RWPE1 (cell line): ENCODE results near the gene HIVEP3.

Experiments used
- CTCF ChIA-PET: fragments of 350-600 bp; sonication (Branson Sonifier 250); formaldehyde crosslinking; extraction: SDS; loops from one replicate; lab custom pipeline; 2021; lab: Yijun Ruan, JAX
- POLR2A ChIA-PET: fragments of 400-600 bp; formaldehyde crosslinking; extraction: SDS; loops from one replicate; lab custom pipeline; 2020; ENCODE audit warnings: antibody characterized with exemption; ENCODE audit not compliant: low non-redundant PET; lab: Yijun Ruan, JAX
- DNase-seq: peaks from one replicate; pipeline ENCODE4 v3.0.0; 2012; ENCODE audit warnings: low spot score
- H3K27ac ChIP-seq: fragments of 450-650 bp; 2 replicates; pipeline ENCODE4 v1.5.1; 2017
- TF ChIP-seq, protein P1 (sequence below): fragments of 450-650 bp; conservative IDR thresholded peaks from 2 replicates; pipeline ENCODE4 v1.5.1; 2017; ENCODE audit warnings: low read depth, mild to moderate bottlenecking

HIVEP3 gene

DNA sequence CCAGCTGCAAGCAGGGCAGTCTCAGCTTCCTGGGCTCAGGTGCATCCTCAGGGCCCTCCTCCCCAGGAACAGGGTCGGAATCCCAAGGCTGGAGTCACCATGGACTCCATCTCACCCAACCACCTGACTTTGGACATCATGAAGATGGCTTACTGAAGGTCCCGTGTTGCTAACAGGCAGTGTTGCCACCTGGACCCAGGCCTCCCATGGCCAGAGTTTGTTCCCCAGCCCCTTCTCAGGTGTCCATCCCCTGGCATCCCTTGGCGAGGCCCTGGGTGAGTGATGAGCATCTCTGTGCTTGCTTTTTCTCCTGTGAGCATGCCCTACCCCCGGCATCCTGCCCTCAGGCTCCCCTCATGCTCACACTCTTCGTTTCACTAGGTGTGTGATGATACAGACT is 332.5 kb downstream of the HIVEP3 start:
- POLR2A ChIA-PET: no interaction called here
- TF ChIP-seq, protein P1, sequence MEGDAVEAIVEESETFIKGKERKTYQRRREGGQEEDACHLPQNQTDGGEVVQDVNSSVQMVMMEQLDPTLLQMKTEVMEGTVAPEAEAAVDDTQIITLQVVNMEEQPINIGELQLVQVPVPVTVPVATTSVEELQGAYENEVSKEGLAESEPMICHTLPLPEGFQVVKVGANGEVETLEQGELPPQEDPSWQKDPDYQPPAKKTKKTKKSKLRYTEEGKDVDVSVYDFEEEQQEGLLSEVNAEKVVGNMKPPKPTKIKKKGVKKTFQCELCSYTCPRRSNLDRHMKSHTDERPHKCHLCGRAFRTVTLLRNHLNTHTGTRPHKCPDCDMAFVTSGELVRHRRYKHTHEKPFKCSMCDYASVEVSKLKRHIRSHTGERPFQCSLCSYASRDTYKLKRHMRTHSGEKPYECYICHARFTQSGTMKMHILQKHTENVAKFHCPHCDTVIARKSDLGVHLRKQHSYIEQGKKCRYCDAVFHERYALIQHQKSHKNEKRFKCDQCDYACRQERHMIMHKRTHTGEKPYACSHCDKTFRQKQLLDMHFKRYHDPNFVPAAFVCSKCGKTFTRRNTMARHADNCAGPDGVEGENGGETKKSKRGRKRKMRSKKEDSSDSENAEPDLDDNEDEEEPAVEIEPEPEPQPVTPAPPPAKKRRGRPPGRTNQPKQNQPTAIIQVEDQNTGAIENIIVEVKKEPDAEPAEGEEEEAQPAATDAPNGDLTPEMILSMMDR: no peak
- no peak overlapping the region for H3K27ac ChIP-seq
- DNase-seq: no peak
- CTCF ChIA-PET: no interaction called here

- ChIA-PET CTCF (interaction anchor here (0.7 kb wide), 1 partner anchor 10 kb away, joined by 3 read pairs; no protein-coding TSS in a partner anchor), POLR2A (no interaction called here)
- no peak overlapping the region for H3K27ac ChIP-seq
- DNase-seq: no peak
- TF ChIP-seq, protein P1: no peak
These were observed 334.8 kb downstream of the HIVEP3 start for GRCh38 chr1:41583658-41584547.

DNA sequence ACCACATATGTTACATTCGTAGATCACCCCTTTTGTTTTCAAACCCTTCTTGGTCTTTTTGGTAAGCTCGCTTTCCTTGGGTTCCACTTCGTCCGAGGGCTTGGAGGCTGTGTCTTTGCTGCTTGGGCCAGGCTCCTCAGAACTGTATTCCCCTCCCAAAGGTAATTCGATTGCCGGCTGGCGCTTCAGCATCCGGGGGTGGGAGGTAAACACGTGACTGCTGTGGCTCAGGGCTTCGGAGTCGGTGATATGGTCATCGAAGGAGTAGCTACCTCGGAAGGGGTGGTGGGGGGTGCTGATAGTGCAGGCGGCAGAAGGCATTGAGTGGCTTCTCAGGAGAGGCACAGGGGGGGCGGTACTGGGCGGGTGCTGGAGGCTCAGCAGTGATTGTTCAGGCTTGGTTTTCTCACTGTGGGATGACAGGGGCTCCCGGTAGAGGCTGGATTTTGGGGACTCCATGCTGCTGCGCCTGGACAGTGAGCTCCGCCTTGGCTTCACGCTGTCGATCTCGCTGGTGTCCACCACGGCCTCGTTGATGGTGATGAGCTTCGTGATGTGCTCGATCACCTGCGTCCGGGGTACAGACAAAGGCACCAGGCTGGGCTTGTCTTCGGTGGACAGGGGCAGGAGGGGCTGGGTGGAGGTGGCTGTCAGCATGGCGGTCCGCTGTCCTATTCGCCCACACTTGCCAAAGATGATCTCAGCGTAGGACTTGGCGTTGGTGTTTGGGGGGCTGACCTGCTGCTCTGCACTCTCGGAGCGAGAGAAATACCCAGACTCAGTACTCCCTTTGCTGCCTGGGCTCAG is 335.7 kb downstream of the HIVEP3 start:
- TF ChIP-seq, protein P1: no peak
- DNase-seq: no peak
- POLR2A ChIA-PET: no interaction called here
- no peak overlapping the region for H3K27ac ChIP-seq
- CTCF ChIA-PET: interaction anchor here (0.7 kb wide), 1 partner anchor 9 kb away, joined by 3 read pairs; no protein-coding TSS in a partner anchor

DNA sequence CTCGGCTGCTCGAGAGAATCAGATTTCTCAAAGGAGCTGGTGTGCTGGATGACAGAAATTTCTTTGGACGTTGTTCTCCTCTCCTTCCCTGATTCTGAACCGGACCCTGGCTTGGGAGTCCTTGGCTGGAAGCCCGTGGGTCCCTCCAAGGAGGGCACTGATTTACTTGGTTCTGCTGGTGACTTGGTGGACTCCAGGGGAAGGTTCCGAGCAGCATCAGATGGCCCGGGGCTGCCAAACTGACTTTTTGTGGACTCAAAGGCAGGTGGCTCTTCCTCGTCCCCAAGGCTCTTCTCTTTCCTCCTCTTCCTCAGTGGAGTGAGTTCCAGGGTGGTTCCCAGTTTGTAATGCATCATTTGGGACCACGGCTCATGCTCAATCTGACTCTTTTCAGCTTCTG is 336.4 kb downstream of the HIVEP3 start:
- TF ChIP-seq, protein P1: no peak
- POLR2A ChIA-PET: no interaction called here
- CTCF ChIA-PET: no interaction called here
- no peak for DNase-seq
- no peak overlapping the region for H3K27ac ChIP-seq

DNA sequence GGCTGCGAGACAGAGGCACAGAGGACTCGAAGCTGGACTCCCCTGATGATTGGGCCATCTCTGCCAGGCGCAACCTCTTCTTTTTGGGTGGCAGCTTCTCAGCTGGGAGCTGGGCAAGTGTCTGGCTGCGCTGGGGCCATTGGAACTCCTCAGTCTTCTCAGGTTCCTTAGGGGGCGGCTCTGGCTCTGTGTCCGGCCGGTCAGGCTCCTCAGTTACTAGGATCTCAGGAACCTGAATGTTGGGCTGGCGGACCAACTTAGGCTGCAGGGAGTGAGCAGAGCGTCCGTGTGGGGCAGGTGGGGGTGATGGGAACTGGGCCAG is 336.8 kb downstream of the HIVEP3 start:
- no peak overlapping the region for H3K27ac ChIP-seq
- ChIA-PET CTCF (no interaction called here), POLR2A (no interaction called here)
- DNase-seq: no peak
- TF ChIP-seq, protein P1: no peak

DNA sequence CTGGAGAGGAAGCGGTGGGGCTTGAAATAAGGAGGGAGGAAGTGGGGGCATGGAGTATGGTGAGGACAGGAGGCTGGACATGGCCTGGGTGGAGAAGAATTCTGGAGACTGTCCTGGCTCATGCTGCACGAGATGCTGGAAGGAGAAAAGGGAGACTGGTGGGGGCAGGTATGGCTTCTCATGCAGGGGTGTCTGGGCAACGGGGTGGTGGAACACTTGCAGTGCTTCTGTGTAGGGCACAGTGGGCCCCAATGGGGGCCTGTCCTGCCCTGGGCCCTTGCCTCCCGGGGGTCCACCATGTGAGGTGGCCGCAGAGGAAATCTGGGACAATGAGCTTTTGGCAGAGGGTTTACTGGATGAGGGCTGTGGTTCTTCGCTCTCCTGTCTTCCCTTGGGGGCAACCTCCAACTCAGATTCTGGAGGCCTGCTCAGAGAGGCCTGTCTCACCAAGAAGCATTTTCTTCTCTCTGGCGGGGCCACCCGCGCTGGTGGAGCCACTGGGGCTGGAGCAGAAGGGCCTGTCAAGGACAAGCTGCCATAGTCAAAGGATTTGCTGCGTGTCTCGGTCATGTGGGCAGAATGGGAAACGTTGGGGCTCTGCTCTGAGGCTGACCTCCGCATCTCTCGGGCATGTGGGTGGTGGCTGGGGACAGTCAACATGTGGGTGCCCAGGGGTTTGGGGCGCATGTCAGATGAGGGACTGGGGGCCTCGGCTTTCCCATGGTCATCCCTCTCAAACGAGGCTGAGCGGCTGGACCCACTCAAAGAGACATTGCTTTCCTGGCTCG is 337.3 kb downstream of the HIVEP3 start:
- CTCF ChIA-PET: interaction anchor here (0.7 kb wide), 1 partner anchor 323 kb away, joined by 5 read pairs; no protein-coding TSS in a partner anchor
- TF ChIP-seq, protein P1: no peak
- DNase-seq: no peak
- H3K27ac ChIP-seq: no peak overlapping the region
- POLR2A ChIA-PET: no interaction called here
